ENCODE data around the gene GPC4. TPM values are rescaled to one million over a fixed set of nuclear protein-coding genes. Genes with fewer than 3 reads are reported as not detected.

The GPC4 gene
- total and polyA plus RNA-seq, 10 of the 15 experiments (the other 5 are each of a cell fraction or from before 2014, with no cell fraction given): 0.04 to 5.8 (median 0.13) TPM

DNA sequence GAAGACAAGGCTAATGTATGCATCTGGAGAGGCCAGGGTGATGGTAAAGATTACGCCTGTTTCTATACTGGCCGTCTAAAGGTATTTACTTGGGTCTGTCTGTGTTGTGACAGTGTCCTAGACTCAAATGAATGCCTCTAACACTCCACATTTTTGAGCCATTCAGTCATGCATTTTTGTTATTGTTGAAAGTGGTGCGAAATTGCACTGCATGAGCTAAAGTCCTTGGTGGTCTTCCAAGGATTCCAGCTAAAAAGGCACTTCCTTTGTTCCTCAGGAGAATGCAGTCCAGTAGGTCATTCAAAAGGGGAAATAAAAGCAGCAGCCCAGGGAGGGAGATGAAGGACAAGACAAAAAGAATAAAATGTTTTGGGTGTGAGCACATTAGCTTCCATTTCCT lies 3.0 kb downstream of the GPC4 start:
- Histone ChIP-seq H3K36me3 (ENCODE audit: control insufficient read depth in 2 of 2, insufficient read depth in 2 of 2, low read length in 1 of 2) (no peaks in the 10 kb centered on the region), H3K4me3 (no peak overlapping the region), H3K9me3 (replicated peaks; ENCODE audit: control insufficient read depth, insufficient read depth, low read length) (no peaks in the 10 kb centered on the region; the same call in 2 of the 3 replicates), H3K4me2 (ENCODE audit: control insufficient read depth, insufficient read depth) (no peak overlapping the region), H3K9ac (ENCODE audit: control insufficient read depth, insufficient read depth, low read length) (no peak overlapping the region), H3K27me3 (replicated peaks in 1 of 2; ENCODE audit: control insufficient read depth in 2 of 2, insufficient read depth in 2 of 2, low read length in 1 of 2) (no peaks in the 10 kb centered on the region), H3K79me2 (ENCODE audit: control insufficient read depth, insufficient read depth, low read length) (no peaks in the 10 kb centered on the region), H3K27ac (ENCODE audit: control insufficient read depth, insufficient read depth) (no peak overlapping the region), H4K20me1 (ENCODE audit: control insufficient read depth, insufficient read depth) (no peaks in the 10 kb centered on the region), H3K4me1 (ENCODE audit: control insufficient read depth, insufficient read depth, low read length) (no peaks in the 10 kb centered on the region), H2AFZ (ENCODE audit: control insufficient read depth, low read depth, low read length) (no peak overlapping the region)
- TF ChIP-seq GATAD2B (conservative IDR thresholded peaks at IDR 0.05; ENCODE audit: low read depth): no peak
- no peak for TF ChIP-seq RFX5 (IDR thresholded peaks at IDR 0.05; ENCODE audit: low read depth, low read length)
- TF ChIP-seq EZH2 (IDR thresholded peaks at IDR 0.05; ENCODE audit: borderline replicate concordance, control insufficient read depth, low read depth, low read length): no peak
- TF ChIP-seq, protein P1, sequence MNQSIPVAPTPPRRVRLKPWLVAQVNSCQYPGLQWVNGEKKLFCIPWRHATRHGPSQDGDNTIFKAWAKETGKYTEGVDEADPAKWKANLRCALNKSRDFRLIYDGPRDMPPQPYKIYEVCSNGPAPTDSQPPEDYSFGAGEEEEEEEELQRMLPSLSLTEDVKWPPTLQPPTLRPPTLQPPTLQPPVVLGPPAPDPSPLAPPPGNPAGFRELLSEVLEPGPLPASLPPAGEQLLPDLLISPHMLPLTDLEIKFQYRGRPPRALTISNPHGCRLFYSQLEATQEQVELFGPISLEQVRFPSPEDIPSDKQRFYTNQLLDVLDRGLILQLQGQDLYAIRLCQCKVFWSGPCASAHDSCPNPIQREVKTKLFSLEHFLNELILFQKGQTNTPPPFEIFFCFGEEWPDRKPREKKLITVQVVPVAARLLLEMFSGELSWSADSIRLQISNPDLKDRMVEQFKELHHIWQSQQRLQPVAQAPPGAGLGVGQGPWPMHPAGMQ (IDR thresholded peaks at IDR 0.05; ENCODE audit: borderline replicate concordance): no peak
- TF ChIP-seq BCL11A (IDR thresholded peaks at IDR 0.05; ENCODE audit: low read depth, low read length): no peak
- TF ChIP-seq, protein P2, sequence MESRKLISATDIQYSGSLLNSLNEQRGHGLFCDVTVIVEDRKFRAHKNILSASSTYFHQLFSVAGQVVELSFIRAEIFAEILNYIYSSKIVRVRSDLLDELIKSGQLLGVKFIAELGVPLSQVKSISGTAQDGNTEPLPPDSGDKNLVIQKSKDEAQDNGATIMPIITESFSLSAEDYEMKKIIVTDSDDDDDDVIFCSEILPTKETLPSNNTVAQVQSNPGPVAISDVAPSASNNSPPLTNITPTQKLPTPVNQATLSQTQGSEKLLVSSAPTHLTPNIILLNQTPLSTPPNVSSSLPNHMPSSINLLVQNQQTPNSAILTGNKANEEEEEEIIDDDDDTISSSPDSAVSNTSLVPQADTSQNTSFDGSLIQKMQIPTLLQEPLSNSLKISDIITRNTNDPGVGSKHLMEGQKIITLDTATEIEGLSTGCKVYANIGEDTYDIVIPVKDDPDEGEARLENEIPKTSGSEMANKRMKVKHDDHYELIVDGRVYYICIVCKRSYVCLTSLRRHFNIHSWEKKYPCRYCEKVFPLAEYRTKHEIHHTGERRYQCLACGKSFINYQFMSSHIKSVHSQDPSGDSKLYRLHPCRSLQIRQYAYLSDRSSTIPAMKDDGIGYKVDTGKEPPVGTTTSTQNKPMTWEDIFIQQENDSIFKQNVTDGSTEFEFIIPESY (IDR thresholded peaks at IDR 0.05): no peak
- ChIA-PET CTCF (interaction anchor here (1.0 to 2.3 kb wide), 3 partner anchors 22 to 78 kb away, joined by 3 to 12 read pairs (median 10); no protein-coding TSS in a partner anchor), RAD21 (ENCODE audit: unreplicated experiment) (interaction anchor here (0.7 to 3.4 kb wide), 16 partner anchors 9 to 254 kb away, joined by 3 to 15 read pairs (median 4); no protein-coding TSS in a partner anchor), SMC1A (ENCODE audit: uncharacterized antibody, unreplicated experiment) (interaction anchor here (0.9 to 6.3 kb wide), 14 partner anchors 8 to 86 kb away, joined by 3 to 38 read pairs (median 6); no protein-coding TSS in a partner anchor), POLR2A (interaction anchor here (0.6 to 4.0 kb wide), 6 partner anchors 9 to 49 kb away, joined by 3 to 18 read pairs (median 3); no protein-coding TSS in a partner anchor)
- WGBS (ENCODE audit: insufficient coverage, insufficient replicate concordance, low lambda C conversion rate, missing lambda C conversion rate): 35% methylated on average over 3 of the region's 3 CpGs
- in situ Hi-C loops (cut with MboI) (no loop called here), intact Hi-C loops (cut with micrococcal nuclease; ENCODE audit: unreplicated experiment) (no loop called here)
- DNase-seq (ENCODE audit: low read depth, low spot score): no peak
- no TSS peak for BruUV-seq (replicated peaks)
- FAIRE-seq: no peak
- no peak for ATAC-seq
